DMS153 treated with DMSO at 0.1 percent for 48 hours (cell line): Measurements from ENCODE around the gene RELN.

Source experiments
- DNase-seq: peaks from one replicate; lab custom pipeline; 2025; ENCODE audit not compliant: unreplicated experiment; lab: John Stamatoyannopoulos, UW

RELN gene

GRCh38 chr7:103577059-103577458 lies 412.4 kb downstream of the RELN start:
- no peak for DNase-seq

- no peak for DNase-seq
These were observed 412.8 kb downstream of the RELN start for GRCh38 chr7:103576641-103577040.

GRCh38 chr7:103574576-103574975 lies 414.9 kb downstream of the RELN start:
- DNase-seq: no peak

GRCh38 chr7:103573479-103574058 lies 415.9 kb downstream of the RELN start:
- DNase-seq: no peak

GRCh38 chr7:103571586-103571985 lies 417.9 kb downstream of the RELN start:
- DNase-seq: no peak

GRCh38 chr7:103569621-103570305 lies 419.7 kb downstream of the RELN start:
- DNase-seq: no peak

GRCh38 chr7:103564416-103564815 lies 425.0 kb downstream of the RELN start:
- no peak for DNase-seq

- DNase-seq: no peak
These were observed 429.3 kb downstream of the RELN start for GRCh38 chr7:103560136-103560535.

GRCh38 chr7:103551016-103551415 lies 438.4 kb downstream of the RELN start:
- no peak for DNase-seq

GRCh38 chr7:103549786-103550185 lies 439.7 kb downstream of the RELN start:
- no peak for DNase-seq

GRCh38 chr7:103547451-103548284 lies 441.8 kb downstream of the RELN start:
- DNase-seq: no peak

- DNase-seq: no peak
These were observed 447.0 kb downstream of the RELN start for GRCh38 chr7:103542470-103542869.

- DNase-seq: no peak
These were observed 447.5 kb downstream of the RELN start for GRCh38 chr7:103541947-103542346.

- DNase-seq: no peak
These were observed 448.4 kb downstream of the RELN start for GRCh38 chr7:103541026-103541425.

- DNase-seq: no peak
These were observed 449.1 kb downstream of the RELN start for GRCh38 chr7:103540338-103540737.

- no peak for DNase-seq
These were observed 449.6 kb downstream of the RELN start for GRCh38 chr7:103539875-103540274.

- no peak for DNase-seq
These were observed 450.3 kb downstream of the RELN start for GRCh38 chr7:103538964-103539709.

GRCh38 chr7:103533761-103534160 lies 455.7 kb downstream of the RELN start:
- no peak for DNase-seq

GRCh38 chr7:103532955-103533354 lies 456.5 kb downstream of the RELN start:
- DNase-seq: no peak

- DNase-seq: no peak
These were observed 461.3 kb downstream of the RELN start for GRCh38 chr7:103528152-103528551.

- DNase-seq: no peak
These were observed 463.5 kb downstream of the RELN start for GRCh38 chr7:103525937-103526336.
